ENCODE measurements around the gene CFAP74. TPM values are rescaled to one million over a fixed set of nuclear protein-coding genes. Genes with fewer than 3 reads are reported as not detected.

The CFAP74 gene
- total and polyA plus RNA-seq, 9 of the 15 experiments (the other 6 are each of a cell fraction or from before 2014, with no cell fraction given) = 0.03 to 0.15 (median 0.05) TPM; not detected in 6

DNA sequence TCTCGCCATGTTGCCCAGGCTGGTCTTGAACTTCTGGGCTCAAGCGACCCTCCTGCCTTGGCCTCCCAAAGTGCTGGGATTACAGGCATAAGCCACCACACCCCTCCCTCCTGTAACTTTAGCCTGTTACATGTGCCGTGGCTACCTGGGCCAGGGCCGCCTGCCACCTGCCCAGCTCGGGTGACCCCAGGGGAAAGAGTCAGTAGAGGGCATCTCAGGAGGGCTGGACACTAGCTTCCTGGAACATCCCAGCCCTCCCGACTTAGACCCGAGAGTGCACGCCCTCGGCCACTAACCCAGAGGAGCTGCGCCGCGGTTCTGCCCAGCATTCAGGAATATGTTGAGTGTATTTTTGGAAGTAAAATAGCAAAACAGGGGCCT is 44.1 kb downstream of the CFAP74 start (continued):
- TF ChIP-seq, protein P1, sequence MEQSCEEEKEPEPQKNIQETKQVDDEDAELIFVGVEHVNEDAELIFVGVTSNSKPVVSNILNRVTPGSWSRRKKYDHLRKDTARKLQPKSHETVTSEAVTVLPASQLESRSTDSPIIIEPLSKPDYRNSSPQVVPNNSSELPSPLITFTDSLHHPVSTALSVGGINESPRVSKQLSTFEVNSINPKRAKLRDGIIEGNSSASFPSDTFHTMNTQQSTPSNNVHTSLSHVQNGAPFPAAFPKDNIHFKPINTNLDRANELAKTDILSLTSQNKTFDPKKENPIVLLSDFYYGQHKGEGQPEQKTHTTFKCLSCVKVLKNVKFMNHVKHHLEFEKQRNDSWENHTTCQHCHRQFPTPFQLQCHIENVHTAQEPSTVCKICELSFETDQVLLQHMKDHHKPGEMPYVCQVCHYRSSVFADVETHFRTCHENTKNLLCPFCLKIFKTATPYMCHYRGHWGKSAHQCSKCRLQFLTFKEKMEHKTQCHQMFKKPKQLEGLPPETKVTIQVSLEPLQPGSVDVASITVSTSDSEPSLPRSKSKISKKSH (CRISPR knock-in tag; IDR thresholded peaks at IDR 0.05) = no peak
- TF ChIP-seq ZBTB1 (CRISPR knock-in tag; IDR thresholded peaks at IDR 0.05; ENCODE audit: borderline replicate concordance, low read depth) (no peak), HEY1 (CRISPR knock-in tag; IDR thresholded peaks at IDR 0.05; ENCODE audit: borderline replicate concordance) (no peak), ZKSCAN3 (CRISPR knock-in tag; IDR thresholded peaks at IDR 0.05) (no peak)
- TF ChIP-seq, protein P2, sequence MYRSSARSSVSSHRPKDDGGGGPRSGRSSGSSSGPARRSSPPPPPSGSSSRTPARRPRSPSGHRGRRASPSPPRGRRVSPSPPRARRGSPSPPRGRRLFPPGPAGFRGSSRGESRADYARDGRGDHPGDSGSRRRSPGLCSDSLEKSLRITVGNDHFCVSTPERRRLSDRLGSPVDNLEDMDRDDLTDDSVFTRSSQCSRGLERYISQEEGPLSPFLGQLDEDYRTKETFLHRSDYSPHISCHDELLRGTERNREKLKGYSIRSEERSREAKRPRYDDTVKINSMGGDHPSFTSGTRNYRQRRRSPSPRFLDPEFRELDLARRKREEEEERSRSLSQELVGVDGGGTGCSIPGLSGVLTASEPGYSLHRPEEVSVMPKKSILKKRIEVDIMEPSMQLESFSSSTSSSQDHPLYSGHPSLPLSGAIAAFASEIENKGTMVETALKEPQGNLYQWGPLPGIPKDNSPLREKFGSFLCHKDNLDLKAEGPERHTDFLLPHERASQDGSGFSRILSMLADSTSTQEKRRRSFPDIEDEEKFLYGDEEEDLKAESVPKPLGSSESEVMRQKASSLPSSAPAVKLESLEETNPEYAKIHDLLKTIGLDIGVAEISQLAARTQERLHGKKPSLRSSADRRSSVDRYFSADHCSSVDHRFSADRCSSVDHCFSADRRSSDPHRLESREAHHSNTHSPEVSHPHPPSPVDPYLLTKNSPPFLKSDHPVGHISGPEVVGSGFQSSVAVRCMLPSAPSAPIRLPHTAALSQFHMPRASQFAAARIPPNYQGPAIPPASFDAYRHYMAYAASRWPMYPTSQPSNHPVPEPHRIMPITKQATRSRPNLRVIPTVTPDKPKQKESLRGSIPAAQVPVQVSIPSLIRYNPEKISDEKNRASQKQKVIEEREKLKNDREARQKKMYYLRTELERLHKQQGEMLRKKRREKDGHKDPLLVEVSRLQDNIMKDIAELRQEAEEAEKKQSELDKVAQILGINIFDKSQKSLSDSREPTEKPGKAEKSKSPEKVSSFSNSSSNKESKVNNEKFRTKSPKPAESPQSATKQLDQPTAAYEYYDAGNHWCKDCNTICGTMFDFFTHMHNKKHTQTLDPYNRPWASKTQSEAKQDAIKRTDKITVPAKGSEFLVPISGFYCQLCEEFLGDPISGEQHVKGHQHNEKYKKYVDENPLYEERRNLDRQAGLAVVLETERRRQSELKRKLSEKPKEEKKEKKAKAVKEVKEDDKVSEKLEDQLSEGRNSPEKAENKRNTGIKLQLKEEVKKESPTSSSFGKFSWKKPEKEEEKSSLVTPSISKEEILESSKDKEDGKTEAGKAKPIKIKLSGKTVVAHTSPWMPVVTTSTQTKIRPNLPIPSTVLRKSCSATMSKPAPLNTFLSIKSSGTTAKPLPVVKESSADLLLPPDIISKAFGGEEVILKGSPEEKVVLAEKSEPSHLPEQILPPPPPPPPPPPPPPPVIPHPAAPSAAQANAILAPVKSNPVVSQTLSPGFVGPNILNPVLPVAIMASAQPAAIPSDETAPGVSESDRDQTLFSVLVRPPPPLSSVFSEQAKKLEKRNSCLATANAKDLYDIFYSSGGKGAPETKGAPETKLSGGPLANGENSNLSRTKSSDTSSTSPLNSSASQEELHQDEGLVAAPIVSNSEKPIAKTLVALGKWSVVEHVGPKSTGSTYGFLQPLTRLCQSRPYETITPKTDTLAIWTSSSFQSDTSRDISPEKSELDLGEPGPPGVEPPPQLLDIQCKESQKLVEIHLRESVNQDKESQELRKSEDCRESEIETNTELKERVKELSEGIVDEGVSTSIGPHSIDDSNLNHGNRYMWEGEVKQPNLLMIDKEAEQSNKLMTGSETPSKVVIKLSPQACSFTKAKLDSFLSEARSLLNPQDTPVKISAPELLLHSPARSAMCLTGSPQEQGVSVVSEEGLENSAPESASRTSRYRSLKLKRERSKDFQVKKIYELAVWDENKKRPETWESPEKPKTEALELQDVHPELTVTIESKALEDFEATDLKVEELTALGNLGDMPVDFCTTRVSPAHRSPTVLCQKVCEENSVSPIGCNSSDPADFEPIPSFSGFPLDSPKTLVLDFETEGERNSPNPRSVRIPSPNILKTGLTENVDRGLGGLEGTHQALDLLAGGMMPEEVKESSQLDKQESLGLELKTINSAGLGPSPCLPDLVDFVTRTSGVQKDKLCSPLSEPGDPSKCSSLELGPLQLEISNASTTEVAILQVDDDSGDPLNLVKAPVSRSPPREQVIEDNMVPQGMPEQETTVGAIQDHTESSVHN (IDR thresholded peaks at IDR 0.05; ENCODE audit: borderline replicate concordance in 1 of 2, low read depth in 1 of 2) = no peak
